Upper lobe of left lung (tissue), 6 donors: ENCODE data around the gene EBP. TPM values are rescaled to one million over a fixed set of nuclear protein-coding genes. Genes with fewer than 3 reads are reported as not detected.

Experiments used
- ATAC-seq, 2 donors: fragments of 200-7000 bp; cut with Tn5 transposase; one replicate each; pipeline ENCODE4 v1.9.1; 2022; ENCODE audit warnings: mild to moderate bottlenecking in 2 of 2, moderate library complexity in 2 of 2; ENCODE audit not compliant: low FRiP score in 2 of 2
- DNase-seq, 2 donors: peaks; one replicate each; pipeline ENCODE4 v3.0.0-alpha.2; 2019 to 2020
- H3K27ac ChIP-seq, 4 donors: fragments of 200-600 bp; sonication (generic); one replicate each; pipeline ENCODE4 v1.5.1; 2016 to 2019
- H3K27me3 ChIP-seq, 4 donors: fragments of 200-600 bp; sonication (generic); one replicate each; pipeline ENCODE4 v1.5.1; 2017 to 2019
- H3K36me3 ChIP-seq, 4 donors: fragments of 200-600 bp; sonication (generic); one replicate each; pipeline ENCODE4 v1.5.1; 2016 to 2019
- H3K4me1 ChIP-seq, 4 donors: fragments of 200-600 bp; sonication (generic); one replicate each; pipeline ENCODE4 v1.5.1; 2018 to 2019
- H3K4me3 ChIP-seq, 4 donors: fragments of 200-600 bp; sonication (generic); one replicate each; pipeline ENCODE4 v1.5.1; 2017 to 2019; ENCODE audit warnings: mild to moderate bottlenecking in 2 of 4, moderate library complexity in 1 of 4
- H3K9me3 ChIP-seq, 4 donors: fragments of 200-600 bp; sonication (generic); one replicate each; pipeline ENCODE4 v1.5.1; 2018 to 2019
- EP300 ChIP-seq, 4 donors: sonication (generic); formaldehyde crosslinking; IDR thresholded peaks; one replicate each; pipeline ENCODE4 v1.5.1; 2017; ENCODE audit warnings: antibody characterized with exemption in 4 of 4, control low read depth in 2 of 4
- POLR2A ChIP-seq, 4 donors: fragments of 450-650 bp; IDR thresholded peaks; one replicate each; pipeline ENCODE4 v1.5.1; 2016 to 2017; ENCODE audit warnings: antibody characterized with exemption in 4 of 4, mild to moderate bottlenecking in 2 of 4
- POLR2AphosphoS5 ChIP-seq, 2 donors: sonication (generic); formaldehyde crosslinking; IDR thresholded peaks; one replicate each; pipeline ENCODE4 v1.5.1; 2017; ENCODE audit warnings: antibody characterized with exemption in 2 of 2
- WGBS, 2 donors: methylation state at CpG; one replicate each; pipeline ENCODE4 v1.1.5; 2017 to 2018; 5-methylcytosine and 5-hydroxymethylcytosine counted together
- total RNA-seq, 6 donors: library from RNA; depleted of rRNA in 4 of 6; stranded (reverse); fragments of >200 nt in 4 of 6; gene quantifications; one replicate each; pipeline versions ENCODE4 v1.1.0 to v1.2.1, GENCODE V29; 2016 to 2021
- TF ChIP-seq, protein P1 (sequence below), 6 experiments: fragments of 450-650 bp in 4 of 6; fragments of 200-600 bp in 2 of 6; sonication (generic) in 2 of 6; IDR thresholded peaks; one replicate each; pipeline ENCODE4 v1.5.1; 2016 to 2019; ENCODE audit warnings: antibody characterized with exemption in 6 of 6
- donor health status: DM: no; HTN: no; CAD: no; lungs with moderate emphysema.
- donor health status: DM: no; HTN: yes; CAD: no; lungs with severe emphysema.

Gene EBP
- total RNA-seq, 6 donors from 2014 or later: 21.0 to 101 (median 74.9) TPM

GRCh38 chrX:48560056-48560455, 38.4 kb downstream of the EBP start:
- WGBS, 2 donors: 92% methylated on average over 14 of the region's 14 CpGs; no CpG with 5 or more reads in 1 of the 2 donors

GRCh38 chrX:48560681-48561080, 39.1 kb downstream of the EBP start:
- DNase-seq (peak in 1 of 2 donors; percentile 42), ATAC-seq (no peak)
- Histone ChIP-seq H3K27me3 (no peaks in the 10 kb centered on the region), H3K27ac (no peak overlapping the region), H3K4me1 (no peaks in the 10 kb centered on the region), H3K36me3 (peaks cover 0 to 46% (median 19%) of the 10 kb centered on the region in 4 donors), H3K4me3 (no peak overlapping the region), H3K9me3 (no peaks in the 10 kb centered on the region)
- WGBS, 2 donors: 97 to 100% methylated on average over 2 to 12 of the region's 12 CpGs
- TF ChIP-seq, protein P1, sequence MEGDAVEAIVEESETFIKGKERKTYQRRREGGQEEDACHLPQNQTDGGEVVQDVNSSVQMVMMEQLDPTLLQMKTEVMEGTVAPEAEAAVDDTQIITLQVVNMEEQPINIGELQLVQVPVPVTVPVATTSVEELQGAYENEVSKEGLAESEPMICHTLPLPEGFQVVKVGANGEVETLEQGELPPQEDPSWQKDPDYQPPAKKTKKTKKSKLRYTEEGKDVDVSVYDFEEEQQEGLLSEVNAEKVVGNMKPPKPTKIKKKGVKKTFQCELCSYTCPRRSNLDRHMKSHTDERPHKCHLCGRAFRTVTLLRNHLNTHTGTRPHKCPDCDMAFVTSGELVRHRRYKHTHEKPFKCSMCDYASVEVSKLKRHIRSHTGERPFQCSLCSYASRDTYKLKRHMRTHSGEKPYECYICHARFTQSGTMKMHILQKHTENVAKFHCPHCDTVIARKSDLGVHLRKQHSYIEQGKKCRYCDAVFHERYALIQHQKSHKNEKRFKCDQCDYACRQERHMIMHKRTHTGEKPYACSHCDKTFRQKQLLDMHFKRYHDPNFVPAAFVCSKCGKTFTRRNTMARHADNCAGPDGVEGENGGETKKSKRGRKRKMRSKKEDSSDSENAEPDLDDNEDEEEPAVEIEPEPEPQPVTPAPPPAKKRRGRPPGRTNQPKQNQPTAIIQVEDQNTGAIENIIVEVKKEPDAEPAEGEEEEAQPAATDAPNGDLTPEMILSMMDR (IDR thresholded peaks at IDR 0.05): no peak
- TF ChIP-seq POLR2AphosphoS5 (IDR thresholded peaks at IDR 0.05): no peak
- no peak for TF ChIP-seq POLR2A (IDR thresholded peaks at IDR 0.05)
- TF ChIP-seq EP300 (IDR thresholded peaks at IDR 0.05): no peak

More at GRCh38 chrX:48560056-48560455, 38.4 kb downstream of the EBP start:
- DNase-seq (no peak), ATAC-seq (no peak)
- Histone ChIP-seq H3K9me3 (no peaks in the 10 kb centered on the region), H3K27me3 (no peaks in the 10 kb centered on the region), H3K4me1 (no peaks in the 10 kb centered on the region), H3K36me3 (peaks cover 0 to 50% (median 19%) of the 10 kb centered on the region in 4 donors), H3K27ac (no peak overlapping the region), H3K4me3 (no peak overlapping the region)
- TF ChIP-seq, protein P1 (IDR thresholded peaks at IDR 0.05): no peak
- no peak for TF ChIP-seq POLR2AphosphoS5 (IDR thresholded peaks at IDR 0.05)
- TF ChIP-seq POLR2A (IDR thresholded peaks at IDR 0.05): no peak
- TF ChIP-seq EP300 (IDR thresholded peaks at IDR 0.05): no peak

DNA sequence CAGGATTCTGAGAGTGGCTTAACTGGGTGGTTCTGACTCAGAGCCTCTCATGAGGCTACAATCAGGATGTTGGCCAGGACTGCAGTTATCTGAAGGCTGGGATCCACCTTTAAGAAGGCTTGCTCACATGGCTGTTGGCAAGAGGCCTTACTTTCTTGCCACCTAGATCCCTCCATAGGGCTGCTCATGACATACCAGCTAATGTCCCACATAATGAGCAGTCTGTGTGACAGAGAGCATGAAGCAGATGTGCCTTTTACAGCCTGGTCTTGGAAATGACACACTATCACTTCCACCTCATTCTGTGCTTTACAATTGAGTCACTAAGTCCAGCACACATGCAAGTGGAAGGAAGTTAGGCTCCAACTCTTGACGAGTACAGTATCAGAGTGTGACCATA, 48.4 kb downstream of the EBP start:
- Histone ChIP-seq H3K4me1 (no peaks in the 10 kb centered on the region), H3K9me3 (no peaks in the 10 kb centered on the region), H3K27me3 (no peaks in the 10 kb centered on the region), H3K36me3 (no peaks in the 10 kb centered on the region), H3K27ac (no peak overlapping the region), H3K4me3 (no peak overlapping the region)
- DNase-seq (no peak), ATAC-seq (no peak)
- TF ChIP-seq EP300 (IDR thresholded peaks at IDR 0.05) (no peak), POLR2AphosphoS5 (IDR thresholded peaks at IDR 0.05) (no peak), POLR2A (IDR thresholded peaks at IDR 0.05) (no peak)
- TF ChIP-seq, protein P1 (IDR thresholded peaks at IDR 0.05): no peak
- WGBS, 2 donors: 50 to 57% methylated on average over 1 of the region's 1 CpG

- TF ChIP-seq POLR2A (IDR thresholded peaks at IDR 0.05): no peak
- TF ChIP-seq, protein P1 (IDR thresholded peaks at IDR 0.05): no peak
- TF ChIP-seq EP300 (IDR thresholded peaks at IDR 0.05): no peak
- TF ChIP-seq POLR2AphosphoS5 (IDR thresholded peaks at IDR 0.05): no peak
- peaks cover 12 to 17% (median 14%) of the 10 kb centered on the region in 4 donors for H3K4me1 ChIP-seq
- H3K27ac ChIP-seq: peak overlapping the region; percentile 98 to 99 (median 98)
- DNase-seq (peak in 1 of 2 donors; percentile 56), ATAC-seq (peak in 1 of 2 donors; percentile 34)
- H3K4me3 ChIP-seq: peak overlapping the region in 3 of 4 donors; percentile 61 to 72 (median 72)
- H3K9me3 ChIP-seq: no peaks in the 10 kb centered on the region
- H3K36me3 ChIP-seq: peaks cover 0 to 35% (median 16%) of the 10 kb centered on the region in 4 donors
- 26 to 43% methylated on average over 15 to 19 of the region's 19 CpGs for WGBS, 2 donors
- H3K27me3 ChIP-seq: no peaks in the 10 kb centered on the region
Observed at GRCh38 chrX:48573690-48574269, 52.2 kb downstream of the EBP start.
